Measurements from ENCODE around the gene PBX1. TPM values are rescaled to one million over a fixed set of nuclear protein-coding genes. Genes with fewer than 3 reads are reported as not detected.

The PBX1 gene
- total RNA-seq, 6 experiments from 2014 or later, result 3.1 to 7.9 (median 6.9) TPM

DNA sequence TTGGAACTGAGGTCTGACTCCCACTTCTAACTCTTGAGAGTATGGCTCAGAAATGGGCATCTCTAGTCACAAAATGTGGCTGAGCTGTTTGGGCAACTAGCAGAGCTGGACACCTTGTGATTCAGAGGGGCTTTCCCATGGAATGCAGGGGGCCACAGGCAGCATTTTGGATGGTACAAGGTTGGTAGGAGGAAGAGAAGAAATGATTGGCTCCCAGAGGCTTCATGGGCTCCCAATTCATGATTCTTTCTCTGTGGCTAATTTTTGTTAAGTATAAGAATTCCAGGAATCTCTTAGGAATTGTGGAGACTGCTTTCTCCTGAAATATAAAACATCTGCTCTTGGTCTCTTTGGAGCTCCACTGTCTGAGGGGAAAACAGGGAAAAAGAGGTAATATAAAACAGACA lies 49.7 kb downstream of the PBX1 start:
- no peaks in the 10 kb centered on the region for H3K4me1 ChIP-seq
- ATAC-seq, result no peak
- H3K4me3 ChIP-seq, result no peak overlapping the region
- TF ChIP-seq POLR2A (IDR thresholded peaks at IDR 0.05) (no peak), CTCF (IDR thresholded peaks at IDR 0.05) (no peak)
- intact Hi-C loops (cut with DNase I), result no loop called here
- H3K9me3 ChIP-seq, result no peaks in the 10 kb centered on the region
- no peaks in the 10 kb centered on the region for H3K36me3 ChIP-seq
- no peak overlapping the region for H3K27ac ChIP-seq
- no peaks in the 10 kb centered on the region for H3K27me3 ChIP-seq
- DNase-seq, result no peak

DNA sequence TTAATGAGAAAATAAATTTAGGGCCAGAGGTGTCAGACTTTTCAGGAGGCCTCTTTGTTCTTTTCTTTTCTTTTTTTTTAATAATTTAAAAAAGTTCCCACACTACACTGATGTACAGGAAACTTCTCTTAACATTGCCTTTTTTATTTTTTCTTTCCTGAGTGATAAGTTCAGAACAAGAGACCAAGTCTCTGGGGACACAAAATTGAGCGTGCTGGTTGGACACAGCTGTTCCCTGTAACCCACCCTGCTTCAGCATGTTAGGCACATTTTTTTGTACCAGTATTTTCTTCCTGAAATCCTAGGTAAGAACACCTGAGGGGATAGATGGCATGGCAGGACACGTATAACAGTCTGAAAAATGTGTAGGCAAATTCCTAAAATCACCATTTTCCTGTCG lies 50.1 kb downstream of the PBX1 start:
- DNase-seq (no peak), ATAC-seq (no peak)
- Histone ChIP-seq H3K9me3 (no peaks in the 10 kb centered on the region), H3K27ac (no peak overlapping the region), H3K4me1 (no peaks in the 10 kb centered on the region), H3K4me3 (no peak overlapping the region), H3K27me3 (no peaks in the 10 kb centered on the region), H3K36me3 (no peaks in the 10 kb centered on the region)
- intact Hi-C loops (cut with DNase I), result no loop called here
- TF ChIP-seq POLR2A (IDR thresholded peaks at IDR 0.05) (no peak), CTCF (IDR thresholded peaks at IDR 0.05) (no peak)
- WGBS (ENCODE audit: insufficient coverage, low coverage, low lambda C conversion rate, missing lambda C conversion rate), result 74% methylated on average over 3 of the region's 3 CpGs

DNA sequence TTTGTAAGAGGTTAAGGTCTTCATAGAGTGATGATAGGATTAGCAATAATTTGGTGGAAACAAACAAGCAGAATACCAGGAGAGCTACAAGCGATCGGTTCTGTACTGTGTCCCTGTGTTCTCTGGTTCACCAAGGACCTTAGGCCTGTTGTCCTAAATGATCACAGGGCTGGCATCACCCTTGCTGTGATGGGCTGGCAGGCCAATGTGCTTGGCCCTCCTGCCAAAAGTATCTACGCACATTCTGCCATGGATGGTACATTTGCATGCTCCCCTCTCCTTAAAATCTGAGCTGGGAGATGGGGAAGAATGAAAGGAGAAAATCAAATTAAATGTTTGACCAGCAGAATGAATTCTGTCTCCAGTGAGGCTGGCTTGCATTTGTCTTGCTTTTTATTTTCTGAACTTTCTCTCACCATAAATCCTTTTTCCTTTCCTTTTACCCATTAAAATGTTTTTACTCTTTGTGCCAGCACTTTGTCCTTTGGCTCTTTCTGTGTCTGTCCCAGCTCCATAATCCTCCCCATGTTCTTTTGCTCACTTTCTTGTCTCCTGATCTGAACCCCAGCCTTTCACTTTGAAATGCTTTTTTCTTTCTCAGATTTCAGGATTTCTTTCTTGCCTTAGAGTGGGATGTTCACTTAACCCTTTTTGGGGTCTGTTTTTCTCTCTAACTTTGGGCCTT lies 51.7 kb downstream of the PBX1 start:
- no peaks in the 10 kb centered on the region for H3K4me1 ChIP-seq
- H3K27ac ChIP-seq, result no peak overlapping the region
- intact Hi-C loops (cut with DNase I), result no loop called here
- no peak overlapping the region for H3K4me3 ChIP-seq
- ATAC-seq (no peak), DNase-seq (no peak)
- no peak for TF ChIP-seq POLR2A (IDR thresholded peaks at IDR 0.05)
- TF ChIP-seq CTCF (IDR thresholded peaks at IDR 0.05), result no peak
- no peaks in the 10 kb centered on the region for H3K36me3 ChIP-seq
- H3K9me3 ChIP-seq, result no peaks in the 10 kb centered on the region
- H3K27me3 ChIP-seq, result no peaks in the 10 kb centered on the region
- 86% methylated on average over 3 of the region's 3 CpGs for WGBS (ENCODE audit: insufficient coverage, low coverage, low lambda C conversion rate, missing lambda C conversion rate)

DNA sequence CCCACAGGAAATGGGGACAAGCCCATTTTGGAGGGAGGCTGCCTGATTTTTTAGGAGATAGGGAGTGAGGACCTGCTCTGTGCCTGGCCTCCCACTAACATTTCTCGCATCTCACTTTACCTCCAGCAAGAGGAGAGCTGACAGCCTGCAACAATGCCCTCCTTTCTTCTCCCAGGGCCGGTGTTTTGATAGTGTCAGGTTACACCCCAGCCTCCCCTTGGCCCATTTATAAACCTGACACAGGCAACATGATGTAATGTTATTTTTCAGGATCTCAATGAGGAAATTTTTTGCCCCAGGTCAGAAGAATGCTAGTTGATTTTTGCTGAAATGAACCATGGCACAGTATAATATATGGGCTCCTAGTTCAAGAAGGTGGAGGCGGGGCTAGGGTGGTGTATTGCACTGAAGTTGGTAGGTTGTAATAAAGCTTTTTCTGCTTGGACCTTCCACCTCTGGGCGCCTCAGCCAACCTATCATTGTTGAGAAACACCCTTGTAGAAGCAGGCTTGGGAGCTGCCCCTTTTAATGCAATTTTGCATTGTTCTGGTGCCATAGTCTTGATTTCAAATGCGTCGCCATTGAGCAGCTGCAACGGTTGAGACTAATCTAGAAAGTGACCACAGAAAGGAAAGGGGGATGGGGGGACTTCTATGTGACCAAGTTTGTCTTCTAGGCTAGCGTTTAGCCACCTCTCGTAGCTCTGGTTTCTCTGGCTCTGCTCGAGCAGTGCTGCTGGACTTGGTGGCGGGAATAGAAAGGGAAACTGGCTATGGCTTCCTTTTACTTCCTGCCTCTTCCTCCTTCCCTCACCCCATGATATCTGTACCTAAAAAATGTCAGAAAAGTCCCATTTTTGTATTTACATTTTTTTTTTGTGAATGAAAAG lies 53.0 kb downstream of the PBX1 start:
- no peak overlapping the region for H3K27ac ChIP-seq
- no peaks in the 10 kb centered on the region for H3K36me3 ChIP-seq
- no peaks in the 10 kb centered on the region for H3K9me3 ChIP-seq
- no peaks in the 10 kb centered on the region for H3K27me3 ChIP-seq
- H3K4me1 ChIP-seq, result no peaks in the 10 kb centered on the region
- intact Hi-C loops (cut with DNase I), result no loop called here
- ATAC-seq, result peak in 3 of 4 donors; percentile 17 to 58 (median 49)
- TF ChIP-seq CTCF (IDR thresholded peaks at IDR 0.05) (no peak), POLR2A (IDR thresholded peaks at IDR 0.05) (no peak)
- 65% methylated on average over 11 of the region's 11 CpGs for WGBS (ENCODE audit: insufficient coverage, low coverage, low lambda C conversion rate, missing lambda C conversion rate)
- DNase-seq, result no peak
- no peak overlapping the region for H3K4me3 ChIP-seq

Data from right lobe of liver (tissue), 6 donors.